NCI-H1105 treated with DMSO at 0.1 percent for 48 hours (cell line): ENCODE results near the gene PPM1H.

ENCODE experiments used
- DNase-seq: peaks from one replicate; lab custom pipeline; 2025; lab: John Stamatoyannopoulos, UW

PPM1H gene

GRCh38 chr12:62799766-62800406 lies 135.1 kb downstream of the PPM1H start:
- no peak for DNase-seq

- DNase-seq, result peak; percentile 67
These were observed 135.7 kb downstream of the PPM1H start for GRCh38 chr12:62799126-62799736.

- DNase-seq, result no peak
These were observed 140.7 kb downstream of the PPM1H start for GRCh38 chr12:62794218-62794583.

GRCh38 chr12:62793256-62794217 lies 141.4 kb downstream of the PPM1H start:
- DNase-seq, result peak; percentile 54

GRCh38 chr12:62792236-62792870 lies 142.6 kb downstream of the PPM1H start:
- no peak for DNase-seq

GRCh38 chr12:62789851-62790250 lies 145.1 kb downstream of the PPM1H start:
- no peak for DNase-seq

GRCh38 chr12:62787611-62788010 lies 147.3 kb downstream of the PPM1H start:
- no peak for DNase-seq

GRCh38 chr12:62787023-62787422 lies 147.9 kb downstream of the PPM1H start:
- DNase-seq, result no peak

GRCh38 chr12:62785941-62786559 lies 148.9 kb downstream of the PPM1H start:
- DNase-seq, result no peak

- no peak for DNase-seq
These were observed 150.4 kb downstream of the PPM1H start for GRCh38 chr12:62784576-62784975.

- DNase-seq, result no peak
These were observed 151.1 kb downstream of the PPM1H start for GRCh38 chr12:62783881-62784280.

GRCh38 chr12:62781136-62781880 lies 153.6 kb downstream of the PPM1H start:
- no peak for DNase-seq

- no peak for DNase-seq
These were observed 155.5 kb downstream of the PPM1H start for GRCh38 chr12:62779488-62779887.

- DNase-seq, result no peak
These were observed 156.8 kb downstream of the PPM1H start for GRCh38 chr12:62778187-62778586.

- no peak for DNase-seq
These were observed 158.0 kb downstream of the PPM1H start for GRCh38 chr12:62776997-62777396.

- DNase-seq, result no peak
These were observed 158.4 kb downstream of the PPM1H start for GRCh38 chr12:62776575-62776974.

- DNase-seq, result no peak
These were observed 160.2 kb downstream of the PPM1H start for GRCh38 chr12:62774794-62775193.

GRCh38 chr12:62772416-62772955 lies 162.5 kb downstream of the PPM1H start:
- DNase-seq, result no peak

GRCh38 chr12:62771828-62772227 lies 163.1 kb downstream of the PPM1H start:
- no peak for DNase-seq

- no peak for DNase-seq
These were observed 164.6 kb downstream of the PPM1H start for GRCh38 chr12:62770381-62770780.

GRCh38 chr12:62769076-62769619 lies 165.8 kb downstream of the PPM1H start:
- no peak for DNase-seq
